NAMALWA (cell line): Measurements from ENCODE around the gene ATP5F1D.

Experiments used
- DNase-seq: peaks from one replicate; pipeline ENCODE4 v3.0.0-alpha.2; 2015; ENCODE audit warnings: low spot score

Gene ATP5F1D

DNA sequence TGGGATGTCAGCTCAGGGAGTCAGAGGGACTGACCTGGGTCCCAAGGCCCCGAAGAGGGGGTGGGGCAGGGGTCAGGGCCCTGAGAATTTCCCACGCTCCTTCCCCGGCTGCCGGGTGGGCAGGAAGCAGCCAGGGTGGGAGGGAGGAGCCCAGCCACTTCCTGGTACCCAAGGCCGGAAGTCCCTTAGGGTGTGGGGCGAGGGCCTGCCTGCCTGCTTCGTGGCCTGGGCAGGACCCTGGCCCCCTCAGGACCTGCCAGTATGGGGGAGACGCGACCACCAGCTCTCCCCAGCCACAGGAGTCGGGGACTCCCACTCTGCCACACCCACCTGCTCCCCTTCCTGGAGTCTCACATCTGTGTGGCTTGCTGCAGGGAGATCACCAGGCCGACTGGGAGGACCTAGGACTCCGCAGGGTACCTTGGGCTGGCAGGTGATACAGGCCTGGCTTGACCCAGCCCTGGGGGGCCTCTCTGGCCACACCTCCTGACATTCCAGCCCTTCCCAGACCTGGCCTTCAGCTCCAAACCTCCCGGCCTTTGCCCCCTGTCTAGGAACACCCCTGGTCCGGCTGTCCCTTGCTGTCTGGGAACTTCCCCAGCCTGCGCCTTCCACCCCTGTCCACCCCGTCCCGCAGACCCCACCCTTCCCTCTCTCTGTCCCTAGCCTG, 17.8 kb downstream of the ATP5F1D start:
- no peak for DNase-seq

DNA sequence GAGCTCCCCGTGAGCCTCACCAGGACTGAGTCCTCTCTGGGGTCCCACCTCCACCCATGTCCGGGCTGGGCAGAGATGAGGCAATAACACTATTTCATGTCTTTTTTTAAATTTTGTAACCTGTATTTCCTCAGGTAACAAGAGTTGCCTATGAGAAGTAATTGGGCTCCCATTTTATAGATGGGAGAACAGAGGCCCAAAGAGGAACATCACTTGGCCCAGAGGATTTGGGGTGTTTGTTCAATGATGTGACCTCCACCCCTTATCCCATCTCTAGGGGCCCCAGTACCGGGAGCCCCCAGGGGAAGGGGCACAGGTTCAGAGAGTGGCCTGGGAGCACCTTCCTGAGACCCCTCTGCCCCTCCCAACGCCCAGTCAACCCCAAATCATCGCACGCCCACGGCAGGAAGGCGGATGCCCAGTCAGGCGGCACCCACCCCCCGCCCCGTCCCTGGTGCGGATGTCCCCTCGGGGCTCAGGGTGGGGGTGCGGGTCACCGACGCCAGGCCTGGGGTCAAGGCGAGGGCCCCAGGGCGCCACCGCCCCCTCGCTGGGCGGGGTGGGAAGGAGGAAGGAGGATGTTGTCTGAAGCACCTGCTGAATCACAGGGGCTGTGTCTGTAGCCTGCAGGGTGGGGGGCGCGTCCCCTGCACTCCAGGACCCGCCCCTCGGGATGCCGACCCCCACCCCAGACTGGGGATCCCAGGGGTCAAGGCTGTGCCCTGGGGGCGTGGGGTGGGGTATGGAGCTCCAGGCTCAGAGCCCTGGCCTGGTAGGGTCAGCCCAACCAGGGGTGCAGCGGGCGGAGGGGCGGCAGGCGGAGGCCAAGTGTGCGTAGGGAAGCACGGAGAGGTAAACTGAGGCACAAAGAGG, 18.6 kb downstream of the ATP5F1D start:
- peak; percentile 75 for DNase-seq

- peak; percentile 98 for DNase-seq
Observed at GRCh38 chr19:1260749-1261537, 19.4 kb downstream of the ATP5F1D start.

- DNase-seq: peak; percentile 82
Observed at GRCh38 chr19:1261538-1261797, 19.9 kb downstream of the ATP5F1D start.

- DNase-seq: peak; percentile 31
Observed at GRCh38 chr19:1261798-1262622, 20.5 kb downstream of the ATP5F1D start.

GRCh38 chr19:1262623-1263123, 21.1 kb downstream of the ATP5F1D start:
- peak; percentile 35 for DNase-seq

GRCh38 chr19:1263188-1263587, 21.6 kb downstream of the ATP5F1D start:
- DNase-seq: peak; percentile 52

GRCh38 chr19:1264801-1265614, 23.5 kb downstream of the ATP5F1D start:
- DNase-seq: peak; percentile 92

- DNase-seq: no peak
Observed at GRCh38 chr19:1265615-1266128, 24.1 kb downstream of the ATP5F1D start.

DNA sequence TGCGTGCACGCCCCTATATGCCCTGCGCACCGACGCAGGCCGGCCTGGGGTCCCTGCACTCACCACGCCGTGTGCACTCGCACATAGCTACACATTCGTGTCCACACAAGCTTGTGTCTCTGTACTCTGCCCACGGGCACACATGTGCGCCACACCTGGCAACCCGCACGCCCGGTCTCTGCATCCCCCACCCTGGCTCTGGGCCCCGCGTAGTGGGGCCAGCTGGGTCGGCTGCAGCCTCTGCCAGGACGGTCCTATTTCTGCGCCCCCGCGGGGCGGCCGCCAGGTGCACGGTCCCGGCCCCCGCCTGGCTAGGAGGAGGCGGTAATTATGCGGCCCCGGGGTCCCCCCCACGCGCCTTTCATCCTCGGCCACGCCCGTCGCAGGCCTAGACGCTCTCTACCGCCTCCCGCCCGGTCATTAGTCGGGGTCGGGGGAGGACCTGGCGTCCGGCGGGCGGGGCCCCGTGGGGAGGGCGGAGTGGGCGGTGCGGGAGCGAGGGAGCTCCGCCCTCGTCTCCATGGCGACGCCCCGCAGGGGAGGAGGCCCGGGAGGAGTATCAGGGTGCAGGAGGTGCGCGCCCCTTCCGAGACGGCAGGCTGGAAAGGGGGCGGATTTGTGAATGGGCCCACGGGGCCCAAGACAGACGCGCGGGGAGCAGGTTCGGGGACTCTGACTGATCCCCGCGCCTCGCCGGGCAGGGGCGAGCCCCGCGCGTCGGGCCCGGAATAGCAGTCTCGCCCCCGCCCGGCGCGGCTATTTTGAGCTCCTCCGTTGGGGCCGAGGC, 24.8 kb downstream of the ATP5F1D start:
- peak; percentile 94 for DNase-seq

- peak; percentile 62 for DNase-seq
Observed at GRCh38 chr19:1266916-1267476, 25.4 kb downstream of the ATP5F1D start.

DNA sequence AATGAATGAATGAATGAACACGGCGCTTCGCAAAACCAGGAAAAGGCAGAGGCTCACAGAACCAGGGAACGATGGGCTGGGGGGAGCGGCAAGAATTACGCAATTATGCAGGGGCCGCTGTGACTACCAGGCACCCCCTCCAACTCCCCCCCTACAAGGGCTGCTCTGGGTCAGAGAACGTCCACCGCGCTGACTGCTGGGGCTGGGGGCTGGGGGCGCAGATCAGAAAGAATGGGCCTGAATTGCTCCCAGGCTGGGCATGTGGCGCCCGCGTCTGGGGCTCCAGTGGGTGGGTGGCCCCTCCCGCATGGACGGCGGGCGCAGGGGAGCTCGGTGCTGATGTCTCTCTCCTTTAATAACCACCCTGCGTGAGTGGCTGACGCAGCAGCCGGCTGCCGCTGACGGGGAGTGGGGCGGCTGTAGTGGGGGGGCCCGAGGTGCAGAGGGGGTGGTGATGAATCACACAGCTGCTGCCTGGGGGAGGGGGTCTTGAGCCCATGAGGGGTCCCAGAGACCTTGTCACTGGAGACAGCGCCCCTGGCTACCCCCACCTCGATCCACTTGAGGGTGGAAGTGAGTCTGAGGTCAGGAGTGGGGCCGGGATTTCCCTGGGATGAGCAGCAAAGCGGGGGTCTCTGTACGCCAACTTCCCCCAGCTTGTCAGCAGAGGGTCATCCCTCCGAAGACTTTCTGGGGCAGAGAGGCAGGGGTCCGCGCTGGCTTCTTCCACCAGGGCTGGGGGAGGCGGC, 26.1 kb downstream of the ATP5F1D start:
- no peak for DNase-seq

DNA sequence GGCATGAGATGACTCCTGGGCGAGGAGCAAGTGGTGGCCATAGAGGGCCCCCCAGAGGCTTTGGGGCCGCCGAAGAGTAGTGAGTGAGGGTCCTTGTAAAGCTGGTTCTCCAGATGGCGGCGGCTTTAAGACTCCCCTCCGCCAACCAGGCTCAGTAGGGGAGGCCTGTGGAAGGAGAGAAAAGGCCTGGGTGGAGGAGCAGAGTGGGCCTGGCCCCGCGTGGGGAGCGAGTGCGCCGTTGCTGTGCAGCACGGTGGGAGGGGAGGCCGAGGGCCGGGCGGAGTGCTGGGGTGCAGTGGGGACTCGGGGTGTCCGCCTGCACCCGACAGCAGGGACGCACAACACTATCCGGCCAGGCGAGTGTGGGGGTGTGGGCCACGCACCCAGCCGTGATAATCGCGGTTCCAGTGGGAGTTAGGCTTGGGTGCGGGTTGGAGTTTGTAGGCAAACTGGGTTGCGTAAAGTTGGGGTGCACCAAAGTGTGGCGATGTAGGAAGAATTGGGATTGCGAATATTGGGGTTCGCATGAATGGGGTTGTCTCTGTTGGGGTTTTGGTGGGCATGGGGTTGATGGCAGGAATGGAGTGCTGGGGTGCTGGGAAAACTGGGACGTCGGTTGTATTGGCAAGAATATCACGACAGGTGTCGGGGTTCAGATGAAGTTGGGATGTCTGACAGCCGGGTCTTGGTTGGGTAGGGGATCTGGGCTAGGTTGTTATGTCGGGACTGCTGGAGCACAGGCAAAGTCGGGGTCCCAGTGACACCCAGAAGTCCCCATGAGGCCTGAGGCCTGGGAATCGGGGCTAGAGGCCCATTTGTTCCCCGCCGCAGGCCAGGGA, 26.9 kb downstream of the ATP5F1D start:
- DNase-seq: no peak

DNA sequence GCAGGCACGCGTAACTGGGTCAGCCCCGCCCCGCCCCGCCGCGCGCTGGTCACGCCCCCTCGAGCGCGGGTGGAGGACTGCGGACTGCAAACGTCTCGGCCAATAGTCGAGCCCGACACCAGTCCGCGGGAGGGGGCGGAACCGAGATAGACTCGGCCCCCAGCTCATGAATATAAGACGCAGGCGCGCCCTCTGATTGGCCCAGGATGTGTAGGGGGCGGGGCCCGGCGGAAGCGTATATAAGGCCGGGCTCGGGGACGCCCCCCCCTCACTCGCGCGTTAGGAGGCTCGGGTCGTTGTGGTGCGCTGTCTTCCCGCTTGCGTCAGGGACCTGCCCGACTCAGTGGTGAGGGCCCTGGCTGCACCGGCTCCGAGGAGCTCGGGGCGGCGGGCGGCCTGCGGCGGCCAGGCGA, 27.5 kb downstream of the ATP5F1D start, which contains the start of gene CIRBP:
TSS of gene CIRBP (plus strand) at position 268 of the 413 bp plus-strand sequence. CDS start 1,602 bp downstream, outside the sequence.
- DNase-seq: peak; percentile 98

DNA sequence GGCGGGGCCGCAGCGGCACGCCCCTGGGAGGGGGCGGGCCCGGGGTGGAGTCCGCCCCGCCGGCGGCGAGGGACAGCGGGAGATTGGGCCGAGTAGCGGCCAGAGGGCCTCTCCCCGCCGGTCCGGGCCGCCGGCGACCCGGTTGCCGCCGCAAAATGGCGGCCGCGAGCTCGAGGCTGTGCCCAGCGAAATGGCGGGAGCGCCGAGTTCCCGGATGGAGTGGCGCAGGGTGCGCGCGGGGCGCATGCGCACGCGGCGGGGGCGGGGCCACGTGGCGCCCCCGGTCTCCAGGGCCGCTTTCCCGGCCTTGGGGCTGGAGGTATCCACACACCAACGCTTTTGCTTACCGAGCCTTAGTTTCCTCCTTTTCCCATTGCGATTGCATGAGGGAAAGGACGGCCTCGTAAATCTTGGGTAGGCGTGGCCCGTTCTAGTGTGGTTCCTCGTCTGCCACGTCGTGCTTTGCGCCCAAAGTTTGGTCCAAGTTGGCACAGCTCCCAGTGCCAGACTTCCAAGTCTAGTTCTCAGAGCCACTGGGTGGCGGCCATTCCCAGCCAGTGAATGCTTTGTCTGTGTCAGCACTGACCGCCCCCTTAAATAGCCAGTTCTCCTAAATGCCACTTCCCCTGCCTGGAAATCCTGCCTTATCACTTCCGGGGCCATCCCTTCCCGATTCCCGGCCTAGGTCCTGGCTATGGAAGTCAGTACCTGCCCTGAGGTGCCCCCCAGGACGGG, 28.1 kb downstream of the ATP5F1D start:
- peak; percentile 88 for DNase-seq

DNA sequence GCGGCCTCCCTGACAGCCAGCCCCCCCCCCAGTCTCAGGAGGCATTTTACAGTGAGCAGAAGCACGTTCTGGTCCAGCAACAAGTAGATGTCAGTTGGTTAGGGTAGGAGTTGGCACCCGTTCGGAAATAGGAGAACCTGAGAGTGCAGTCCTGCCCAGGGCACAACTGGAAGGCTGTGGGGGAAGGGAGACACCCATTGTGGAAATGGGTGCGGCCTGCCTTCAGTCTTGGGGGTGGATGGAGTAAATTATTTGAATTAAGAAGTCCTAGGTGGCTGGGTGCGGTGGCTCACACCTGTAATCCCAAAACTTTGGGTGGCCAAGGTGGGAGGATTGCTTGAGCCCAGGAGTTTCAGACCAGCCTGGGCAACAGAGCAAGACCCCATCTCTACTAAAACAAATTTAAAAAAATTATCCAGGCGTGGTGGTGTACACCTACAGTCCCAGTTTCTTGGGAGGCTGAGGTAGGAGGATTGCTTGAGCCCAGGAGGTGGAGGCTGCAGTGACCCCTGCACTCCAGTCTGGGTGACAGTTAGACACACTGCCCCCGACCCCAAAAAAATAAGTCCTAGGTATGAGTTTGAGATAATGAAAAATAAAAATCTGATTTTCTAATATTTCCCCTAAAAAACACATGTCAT, 28.8 kb downstream of the ATP5F1D start:
- DNase-seq: peak; percentile 52
